ENCODE results near the gene OGFOD2. TPM values are rescaled to one million over a fixed set of nuclear protein-coding genes. Genes with fewer than 3 reads are reported as not detected.

Gene OGFOD2
- total RNA-seq, 1 experiment from 2014 or later, result 35.6 TPM

GRCh38 chr12:123022846-123023245 is 47.8 kb downstream of the OGFOD2 start:
- peaks cover 14% of the 10 kb centered on the region for H3K4me1 ChIP-seq (ENCODE audit: insufficient read depth, low read length)
- no peak overlapping the region for H3K4me2 ChIP-seq (ENCODE audit: low read length)
- no peaks in the 10 kb centered on the region for H3K79me2 ChIP-seq (ENCODE audit: low read length)
- no peak for DNase-seq
- H3K27ac ChIP-seq (ENCODE audit: low read length), result no peak overlapping the region
- H3K4me3 ChIP-seq (ENCODE audit: low read length), result no peak overlapping the region
- H2AFZ ChIP-seq (ENCODE audit: low read length), result no peak overlapping the region
- ATAC-seq, result no peak
- ChIA-PET POLR2A (ENCODE audit: unreplicated experiment) (interaction anchor here (0.6 kb wide), 1 partner anchor 24 kb away, joined by 6 read pairs; no protein-coding TSS in a partner anchor), CTCF (no interaction called here)
- no peaks in the 10 kb centered on the region for H4K20me1 ChIP-seq (ENCODE audit: low read length)
- no peaks in the 10 kb centered on the region for H3K9me3 ChIP-seq (ENCODE audit: low read length)
- no peak for TF ChIP-seq EZH2phosphoT487 (IDR thresholded peaks at IDR 0.05; ENCODE audit: borderline replicate concordance, low read length)
- no peak for TF ChIP-seq EZH2 (IDR thresholded peaks at IDR 0.05; ENCODE audit: low read length, unreplicated experiment)
- no TSS peak for BruUV-seq (replicated peaks)
- H3F3A ChIP-seq (ENCODE audit: low read length, unreplicated experiment), result no peaks in the 10 kb centered on the region
- H3K36me3 ChIP-seq (ENCODE audit: low read depth, low read length), result no peaks in the 10 kb centered on the region
- no peaks in the 10 kb centered on the region for H3K9me2 ChIP-seq (replicated peaks; ENCODE audit: low read length)
- no peak overlapping the region for H3K9ac ChIP-seq (ENCODE audit: low read length)
- H3K27me3 ChIP-seq (ENCODE audit: low read length), result no peaks in the 10 kb centered on the region
- intact Hi-C loops (cut with micrococcal nuclease), result no loop called here

DNA sequence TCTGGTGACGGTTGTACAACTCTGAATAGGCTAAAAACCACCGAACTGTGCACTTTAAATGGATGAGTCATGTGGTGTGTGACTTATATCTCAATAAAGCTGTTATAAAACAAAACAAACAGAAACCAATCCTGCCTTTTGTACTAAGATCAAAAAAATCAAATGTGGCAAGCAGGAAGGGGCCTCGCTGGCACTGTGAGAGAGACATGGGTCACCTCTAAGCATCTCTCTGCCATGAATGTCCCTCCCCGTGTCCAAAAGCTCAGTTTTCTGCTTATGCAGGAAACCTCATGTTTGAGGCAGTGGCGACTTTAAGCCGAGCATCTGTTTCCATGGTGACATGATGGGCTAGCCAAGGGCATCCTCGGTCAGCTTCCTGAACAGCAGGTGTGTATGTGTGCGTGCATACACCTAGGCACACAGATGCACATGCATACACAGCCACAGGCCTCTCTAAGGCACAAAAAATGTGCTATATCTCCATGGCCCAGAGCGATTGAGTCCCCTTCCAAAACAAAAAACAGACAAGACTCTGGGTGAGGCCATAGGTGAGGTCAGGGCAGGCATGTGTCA is 49.9 kb downstream of the OGFOD2 start:
- ChIA-PET POLR2A (ENCODE audit: unreplicated experiment) (no interaction called here), CTCF (interaction anchor here (0.7 kb wide), 1 partner anchor 1213 kb away, joined by 5 read pairs; no protein-coding TSS in a partner anchor)
- Histone ChIP-seq H3K27ac (ENCODE audit: low read length) (peak overlapping the region; percentile 65), H3K9ac (ENCODE audit: low read length) (no peak overlapping the region), H3K9me3 (ENCODE audit: low read length) (no peaks in the 10 kb centered on the region), H3K4me1 (ENCODE audit: insufficient read depth, low read length) (peaks cover 14% of the 10 kb centered on the region), H3K4me3 (ENCODE audit: low read length) (no peak overlapping the region), H3F3A (ENCODE audit: low read length, unreplicated experiment) (no peaks in the 10 kb centered on the region), H2AFZ (ENCODE audit: low read length) (no peak overlapping the region), H3K27me3 (ENCODE audit: low read length) (no peaks in the 10 kb centered on the region), H3K4me2 (ENCODE audit: low read length) (peak overlapping the region; percentile 39), H3K79me2 (ENCODE audit: low read length) (no peaks in the 10 kb centered on the region), H3K36me3 (ENCODE audit: low read depth, low read length) (no peaks in the 10 kb centered on the region), H4K20me1 (ENCODE audit: low read length) (no peaks in the 10 kb centered on the region), H3K9me2 (replicated peaks; ENCODE audit: low read length) (no peaks in the 10 kb centered on the region)
- DNase-seq, result peak; percentile 66
- intact Hi-C loops (cut with micrococcal nuclease), result no loop called here
- no TSS peak for BruUV-seq (replicated peaks)
- peak; percentile 83 for ATAC-seq
- TF ChIP-seq EZH2phosphoT487 (IDR thresholded peaks at IDR 0.05; ENCODE audit: borderline replicate concordance, low read length) (no peak), CTCF (conservative IDR thresholded peaks at IDR 0.05; ENCODE audit: low read depth, low read length) (no peak), EZH2 (IDR thresholded peaks at IDR 0.05; ENCODE audit: low read length, unreplicated experiment) (no peak)

DNA sequence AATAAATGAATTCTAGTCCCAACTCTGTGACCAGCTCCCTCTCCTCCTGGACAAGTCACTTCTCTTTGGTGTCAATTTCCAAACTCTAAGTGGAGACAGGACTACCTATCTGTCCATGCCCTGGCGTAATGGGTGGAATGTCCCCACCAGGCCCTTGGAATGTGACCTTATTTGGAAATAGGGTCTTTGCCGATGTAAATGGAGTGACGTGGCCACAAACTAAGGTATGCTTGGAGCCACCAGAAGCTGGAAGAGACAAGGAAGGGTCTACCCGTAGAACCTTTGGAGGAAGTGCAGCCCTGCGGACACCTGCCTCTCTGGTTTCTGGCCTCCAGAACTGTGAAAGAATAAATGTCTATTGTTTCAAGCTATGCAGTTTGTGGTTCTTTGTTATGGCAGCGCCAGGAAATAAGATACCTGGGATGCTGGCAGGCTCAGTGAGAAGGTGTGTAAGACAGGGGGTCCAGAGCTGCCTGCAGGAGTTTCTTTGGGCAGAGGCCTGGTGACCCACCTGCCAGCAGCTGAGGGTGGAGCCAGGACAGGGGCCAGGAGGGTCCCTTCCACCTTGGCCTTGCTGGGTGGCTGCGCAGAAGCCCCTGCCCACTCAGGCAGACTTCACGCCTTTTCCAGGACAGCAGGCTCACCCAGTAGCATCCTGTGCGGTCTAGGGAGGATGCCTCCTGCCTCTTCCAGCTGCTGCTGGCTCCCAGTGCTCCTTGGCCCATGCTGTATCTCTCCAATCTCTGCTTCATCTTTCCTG is 51.2 kb downstream of the OGFOD2 start:
- H3K9me2 ChIP-seq (replicated peaks; ENCODE audit: low read length), result no peaks in the 10 kb centered on the region
- ATAC-seq (no peak), DNase-seq (no peak)
- H4K20me1 ChIP-seq (ENCODE audit: low read length), result no peaks in the 10 kb centered on the region
- no peak overlapping the region for H2AFZ ChIP-seq (ENCODE audit: low read length)
- no peaks in the 10 kb centered on the region for H3F3A ChIP-seq (ENCODE audit: low read length, unreplicated experiment)
- CTCF ChIA-PET, result no interaction called here
- intact Hi-C loops (cut with micrococcal nuclease), result no loop called here
- POLR2A ChIA-PET (ENCODE audit: unreplicated experiment), result no interaction called here
- no peaks in the 10 kb centered on the region for H3K27me3 ChIP-seq (ENCODE audit: low read length)
- no peaks in the 10 kb centered on the region for H3K9me3 ChIP-seq (ENCODE audit: low read length)
- TF ChIP-seq CTCF (conservative IDR thresholded peaks at IDR 0.05; ENCODE audit: low read depth, low read length) (no peak), EZH2 (IDR thresholded peaks at IDR 0.05; ENCODE audit: low read length, unreplicated experiment) (no peak), EZH2phosphoT487 (IDR thresholded peaks at IDR 0.05; ENCODE audit: borderline replicate concordance, low read length) (no peak)
- no peak overlapping the region for H3K9ac ChIP-seq (ENCODE audit: low read length)
- no peak overlapping the region for H3K4me3 ChIP-seq (ENCODE audit: low read length)
- H3K79me2 ChIP-seq (ENCODE audit: low read length), result no peaks in the 10 kb centered on the region
- no peaks in the 10 kb centered on the region for H3K36me3 ChIP-seq (ENCODE audit: low read depth, low read length)
- H3K27ac ChIP-seq (ENCODE audit: low read length), result no peak overlapping the region
- H3K4me1 ChIP-seq (ENCODE audit: insufficient read depth, low read length), result peaks cover 14% of the 10 kb centered on the region
- no TSS peak for BruUV-seq (replicated peaks)
- H3K4me2 ChIP-seq (ENCODE audit: low read length), result no peak overlapping the region
